Kidney (tissue), 14 donors: Measurements from ENCODE around the gene CYP4F11. TPM values are rescaled to one million over a fixed set of nuclear protein-coding genes. Genes with fewer than 3 reads are reported as not detected.

Experiments
- DNase-seq, 5 donors: peaks; one replicate each; pipeline ENCODE4 v3.0.0-alpha.2; 2013 to 2020
- FAIRE-seq: peaks from 2 replicates; lab custom pipeline; 2012; peaks lifted over from hg19 to GRCh38; lab: Jason Lieb, UNC
- H3K27ac ChIP-seq, 2 donors: one replicate each; pipeline ENCODE4 v1.7.0; 2013; ENCODE audit warnings: low read depth in 2 of 2, low read length in 2 of 2, inconsistent platforms in 1 of 2
- H3K27me3 ChIP-seq: one replicate; pipeline ENCODE4 v1.7.1; 2013; ENCODE audit warnings: low read length, inconsistent platforms; ENCODE audit not compliant: control insufficient read depth, insufficient read depth
- H3K36me3 ChIP-seq, 3 donors: one replicate each; pipeline versions ENCODE4 v1.7.0 to v1.7.1; 2013; ENCODE audit warnings: low read length in 3 of 3, control low read depth in 1 of 3, inconsistent platforms in 1 of 3; ENCODE audit not compliant: insufficient read depth in 3 of 3, control insufficient read depth in 2 of 3
- H3K4me1 ChIP-seq, 3 donors: one replicate each; pipeline versions ENCODE4 v1.7.0 to v1.7.1; 2013; ENCODE audit warnings: low read length in 3 of 3, inconsistent platforms in 1 of 3, low read depth in 1 of 3; ENCODE audit not compliant: control insufficient read depth in 2 of 3, insufficient read depth in 2 of 3
- H3K4me3 ChIP-seq, 3 donors: one replicate each; pipeline versions ENCODE4 v1.7.0 to v1.8.1; 2013; ENCODE audit warnings: low read length in 3 of 3, control low read depth in 1 of 3, inconsistent platforms in 1 of 3
- H3K9ac ChIP-seq, 3 donors: one replicate each; pipeline versions ENCODE4 v1.7.0 to v1.7.1; 2013; ENCODE audit warnings: low read length in 3 of 3, control low read depth in 1 of 3, inconsistent platforms in 1 of 3
- H3K9me3 ChIP-seq, 3 donors: one replicate each; pipeline versions ENCODE4 v1.7.0 to v1.7.1; 2013; ENCODE audit warnings: low read length in 3 of 3, control low read depth in 1 of 3, inconsistent platforms in 1 of 3; ENCODE audit not compliant: control insufficient read depth in 2 of 3, insufficient read depth in 1 of 3
- CTCF ChIP-seq: IDR thresholded peaks from 3 replicates; pipeline ENCODE4 v1.5.1; 2012; ENCODE audit warnings: mild to moderate bottlenecking, moderate library complexity, borderline replicate concordance; ENCODE audit not compliant: insufficient read depth; ENCODE audit errors: extremely low read depth
- intact Hi-C: fragments of 100-400 bp; cut with DNase I; formaldehyde crosslinking; loops from one replicate; pipeline ENCODE4 v1.11.1; 2022
- polyA plus RNA-seq: library from polyadenylated mRNA; stranded (reverse); fragments of 350-450 nt; fragmentation: Illumina TruSeq; extraction: RNeasy Lipid Tissue Mini Kit (QIAGEN cat#74804); gene quantifications from one replicate; pipeline ENCODE4 v1.2.3, GENCODE V29; 2014; ENCODE audit warnings: low read depth, low replicate concordance; ENCODE audit not compliant: insufficient read depth
- total RNA-seq: library from RNA; stranded (reverse); fragmentation: NEBNext Ultra II Directional; extraction: Animal tissue kit (Norgen Biotek cat#: 25700); gene quantifications from one replicate; pipeline ENCODE4 v1.2.1, GENCODE V29; 2021
- donor health status: control.
- donor health status: control.
- donor health status: control.
- donor health status: control.
- donor health status: control.
- donor health status: DM: yes; HTN: yes; CAD: no.
- donor health status: Normal renal cell carcinoma (clear cell type).

The CYP4F11 gene
- total and polyA plus RNA-seq, 2 donors from 2014 or later, result 2.1 to 7.2 TPM

GRCh38 chr19:15937771-15938170 is 3.4 kb upstream of the CYP4F11 start:
- Histone ChIP-seq H3K9me3 (peaks cover 0 to 2% (median 0%) of the 10 kb centered on the region in 3 donors), H3K27me3 (peaks cover 4% of the 10 kb centered on the region), H3K4me1 (peaks cover 0 to 2% (median 0%) of the 10 kb centered on the region in 3 donors), H3K9ac (no peak overlapping the region), H3K4me3 (no peak overlapping the region), H3K36me3 (no peaks in the 10 kb centered on the region), H3K27ac (no peak overlapping the region)
- DNase-seq, result no peak
- intact Hi-C loops, result no loop called here
- FAIRE-seq, result no peak
- no peak for TF ChIP-seq CTCF

GRCh38 chr19:15936950-15937349 is 2.6 kb upstream of the CYP4F11 start:
- no peak for FAIRE-seq
- no peaks in the 10 kb centered on the region for H3K36me3 ChIP-seq
- H3K9me3 ChIP-seq, result peaks cover 0 to 2% (median 0%) of the 10 kb centered on the region in 3 donors
- H3K4me1 ChIP-seq, result peaks cover 0 to 2% (median 0%) of the 10 kb centered on the region in 3 donors
- DNase-seq, result no peak
- intact Hi-C loops, result no loop called here
- H3K27ac ChIP-seq, result no peak overlapping the region
- H3K4me3 ChIP-seq, result no peak overlapping the region
- peaks cover 4% of the 10 kb centered on the region for H3K27me3 ChIP-seq
- no peak overlapping the region for H3K9ac ChIP-seq
- TF ChIP-seq CTCF, result no peak

- H3K9ac ChIP-seq, result no peak overlapping the region
- no peak for DNase-seq
- no peak for FAIRE-seq
- peaks cover 0 to 2% (median 0%) of the 10 kb centered on the region in 3 donors for H3K4me1 ChIP-seq
- intact Hi-C loops, result no loop called here
- H3K27ac ChIP-seq, result no peak overlapping the region
- H3K9me3 ChIP-seq, result peaks cover 0 to 2% (median 0%) of the 10 kb centered on the region in 3 donors
- no peak for TF ChIP-seq CTCF
- H3K27me3 ChIP-seq, result peaks cover 6% of the 10 kb centered on the region
- no peaks in the 10 kb centered on the region for H3K36me3 ChIP-seq
- no peak overlapping the region for H3K4me3 ChIP-seq
These were observed 1.8 kb upstream of the CYP4F11 start for GRCh38 chr19:15936173-15936572.
